GM12878 (cell line): ENCODE results near the gene GLT8D1. TPM values are rescaled to one million over a fixed set of nuclear protein-coding genes. Genes with fewer than 3 reads are reported as not detected.

Source experiments
- ATF7 ChIP-seq: fragments of 450-650 bp; IDR thresholded peaks from 2 replicates; pipeline ENCODE4 v1.6.1; 2016; ENCODE audit warnings: low read depth, mild to moderate bottlenecking
- BMI1 ChIP-seq: fragments of 450-650 bp; IDR thresholded peaks from 2 replicates; pipeline ENCODE4 v1.6.1; 2016; ENCODE audit warnings: mild to moderate bottlenecking, moderate library complexity, borderline replicate concordance
- HDAC6 ChIP-seq: fragments of 200-600 bp; sonication (generic); IDR thresholded peaks from one replicate; pipeline ENCODE4 v1.8.0; 2017; ENCODE audit warnings: antibody characterized with exemption; ENCODE audit not compliant: unreplicated experiment
- IKZF2 ChIP-seq, 2 experiments: fragments of 450-650 bp; IDR thresholded peaks; 2 replicates each; pipeline ENCODE4 v1.6.1; 2017; ENCODE audit warnings: mild to moderate bottlenecking in 2 of 2, moderate library complexity in 2 of 2
- IRF4 ChIP-seq: IDR thresholded peaks from 2 replicates; pipeline ENCODE4 v1.6.1; 2011; ENCODE audit warnings: low read depth, low read length
- KLF5 ChIP-seq: fragments of 450-650 bp; IDR thresholded peaks from 2 replicates; pipeline ENCODE4 v1.6.1; 2014; ENCODE audit warnings: mild to moderate bottlenecking; ENCODE audit not compliant: partially characterized antibody
- LARP7 ChIP-seq: fragments of 450-650 bp; IDR thresholded peaks from 2 replicates; pipeline ENCODE4 v1.6.1; 2017; ENCODE audit warnings: mild to moderate bottlenecking
- NR2F1 ChIP-seq: fragments of 450-650 bp; conservative IDR thresholded peaks from 2 replicates; pipeline ENCODE4 v1.6.1; 2017; ENCODE audit warnings: mild to moderate bottlenecking
- POLR2AphosphoS2 ChIP-seq: IDR thresholded peaks from 2 replicates; pipeline ENCODE4 v1.6.1; 2011; ENCODE audit warnings: low read depth, mild to moderate bottlenecking, low read length, improper control_type of control experiment, moderate library complexity
- RELA ChIP-seq: fragments of 450-650 bp; IDR thresholded peaks from 2 replicates; pipeline ENCODE4 v1.8.0; 2014; ENCODE audit warnings: borderline replicate concordance; ENCODE audit not compliant: partially characterized antibody
- SIN3A ChIP-seq: IDR thresholded peaks from 2 replicates; pipeline ENCODE4 v1.6.1; 2012; ENCODE audit warnings: low read depth, low read length, improper control_type of control experiment
- TCF3 ChIP-seq: IDR thresholded peaks from 2 replicates; pipeline ENCODE4 v1.6.1; 2012; ENCODE audit warnings: low read depth, mild to moderate bottlenecking, low read length, borderline replicate concordance; ENCODE audit not compliant: insufficient read depth
- ZSCAN29 ChIP-seq: fragments of 450-650 bp; IDR thresholded peaks from 2 replicates; pipeline ENCODE4 v1.6.1; 2017; ENCODE audit warnings: mild to moderate bottlenecking, moderate library complexity
- ZZZ3 ChIP-seq: IDR thresholded peaks from 2 replicates; pipeline ENCODE4 v1.6.1; 2011; ENCODE audit warnings: low read depth; ENCODE audit not compliant: control insufficient read depth, insufficient read length
- polyA plus RNA-seq, 11 experiments: library from polyadenylated mRNA; depleted of rRNA in 4 of 11; unstranded in 6 of 11; stranded (reverse) in 5 of 11; fragments of >200 nt; fragmentation: Nextera tagmentation in 4 of 11; fragmentation: Illumina TruSeq in 1 of 11; extraction: Ambion mirVana in 4 of 11; extraction: Trizol in 1 of 11; gene quantifications; 1 replicate in 1 of 11; 2 replicates in 10 of 11; pipeline versions ENCODE4 v1.2.1 to v1.2.3, GENCODE V29; 2011 to 2016; ENCODE audit warnings: inconsistent platforms in 2 of 11, missing spikeins in 2 of 11, low read depth in 1 of 11
- total RNA-seq, 4 experiments: library from RNA; depleted of rRNA in 3 of 4; stranded (reverse); fragments of >200 nt in 3 of 4; fragmentation: Illumina TruSeq in 1 of 4; extraction: Trizol in 1 of 4; gene quantifications; 2 replicates each; pipeline versions ENCODE4 v1.2.1 to v1.2.3, GENCODE V29; 2013 to 2021
- TF ChIP-seq, protein P1 (sequence below): fragments of 150-350 bp; IDR thresholded peaks from 2 replicates; pipeline ENCODE4 v1.6.1; 2014; ENCODE audit warnings: mild to moderate bottlenecking, low read depth, low read length
- TF ChIP-seq, protein P2 (sequence below): fragments of 450-650 bp; formaldehyde crosslinking; IDR thresholded peaks from 2 replicates; pipeline ENCODE4 v1.5.0; 2022; ENCODE audit warnings: mild to moderate bottlenecking, missing genetic modification characterization
- TF ChIP-seq, protein P3 (sequence below): IDR thresholded peaks from 2 replicates; pipeline ENCODE4 v1.6.1; 2011; ENCODE audit warnings: borderline replicate concordance, low read depth, mild to moderate bottlenecking, moderate library complexity, low read length; ENCODE audit not compliant: insufficient read depth, poor library complexity, severe bottlenecking
- TF ChIP-seq, protein P4 (sequence below): IDR thresholded peaks from 2 replicates; pipeline ENCODE4 v1.6.1; 2011; ENCODE audit warnings: low read depth, mild to moderate bottlenecking, low read length, moderate library complexity, borderline replicate concordance; ENCODE audit errors: extremely low read depth
- TF ChIP-seq, protein P5 (sequence below): fragments of 450-650 bp; IDR thresholded peaks from 2 replicates; pipeline ENCODE4 v1.6.1; 2018; ENCODE audit warnings: mild to moderate bottlenecking, low read depth, moderate library complexity; ENCODE audit not compliant: partially characterized antibody

GLT8D1 gene
- total and polyA plus RNA-seq, 10 of the 15 experiments (the other 5 are each of a cell fraction or from before 2014, with no cell fraction given): 25.3 to 73.4 (median 48.4) TPM

DNA sequence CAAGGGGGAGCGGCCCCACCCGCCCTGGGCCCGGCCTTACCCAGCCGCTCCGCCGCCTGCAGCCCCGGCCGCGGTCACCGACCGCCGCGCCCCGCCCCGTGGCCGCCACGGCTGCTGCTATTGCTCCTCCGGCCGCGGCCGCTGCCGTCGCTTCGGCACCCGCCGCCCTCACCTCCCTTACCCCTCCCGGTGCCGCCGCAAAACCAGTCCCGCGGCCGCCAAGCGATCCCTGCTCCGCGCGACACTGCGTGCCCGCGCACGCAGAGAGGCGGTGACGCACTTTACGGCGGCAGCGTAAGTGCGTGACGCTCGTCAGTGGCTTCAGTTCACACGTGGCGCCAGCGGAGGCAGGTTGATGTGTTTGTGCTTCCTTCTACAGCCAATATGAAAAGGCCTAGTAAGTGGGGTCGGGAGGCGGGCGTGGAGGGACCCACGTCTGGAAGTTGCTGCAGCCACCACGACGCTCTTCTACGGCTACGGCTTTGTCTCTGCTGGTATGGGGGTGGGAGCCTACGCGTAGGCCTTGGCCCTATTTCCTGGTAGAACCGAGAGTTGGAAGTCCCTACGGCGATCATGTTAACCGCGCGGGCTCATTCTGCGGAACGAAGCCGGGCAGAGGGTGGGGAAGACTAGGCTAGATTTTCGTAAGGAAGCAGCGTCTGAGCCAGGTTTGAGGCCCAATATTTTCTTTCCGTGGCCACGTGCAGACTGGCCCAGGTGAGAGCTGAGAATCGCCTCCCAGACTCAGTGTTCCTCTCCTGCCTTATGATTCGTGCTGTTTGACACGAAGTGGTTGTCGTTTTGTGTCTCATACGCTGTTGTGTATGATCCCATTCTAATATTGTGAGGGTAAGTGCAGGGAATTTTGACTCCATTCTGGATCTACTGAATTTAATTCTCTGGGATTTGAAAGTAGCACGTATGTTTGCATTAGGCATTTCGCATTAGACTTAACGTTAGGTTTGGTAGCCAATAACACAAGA lies 19.6 kb downstream of the GLT8D1 start, which contains the start of the genes GNL3 and PBRM1 (continued):
- TF ChIP-seq, protein P1, sequence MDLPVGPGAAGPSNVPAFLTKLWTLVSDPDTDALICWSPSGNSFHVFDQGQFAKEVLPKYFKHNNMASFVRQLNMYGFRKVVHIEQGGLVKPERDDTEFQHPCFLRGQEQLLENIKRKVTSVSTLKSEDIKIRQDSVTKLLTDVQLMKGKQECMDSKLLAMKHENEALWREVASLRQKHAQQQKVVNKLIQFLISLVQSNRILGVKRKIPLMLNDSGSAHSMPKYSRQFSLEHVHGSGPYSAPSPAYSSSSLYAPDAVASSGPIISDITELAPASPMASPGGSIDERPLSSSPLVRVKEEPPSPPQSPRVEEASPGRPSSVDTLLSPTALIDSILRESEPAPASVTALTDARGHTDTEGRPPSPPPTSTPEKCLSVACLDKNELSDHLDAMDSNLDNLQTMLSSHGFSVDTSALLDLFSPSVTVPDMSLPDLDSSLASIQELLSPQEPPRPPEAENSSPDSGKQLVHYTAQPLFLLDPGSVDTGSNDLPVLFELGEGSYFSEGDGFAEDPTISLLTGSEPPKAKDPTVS: no peak
- TF ChIP-seq BMI1 (no peak), LARP7 (peak; percentile 79; the same call in 1 of the 2 replicates), SIN3A (peak; percentile 97), IRF4 (no peak), IKZF2 (IDR thresholded peaks at IDR 0.05) (no peak; a peak in 1 of 4 replicates), KLF5 (peak; percentile 60), ZZZ3 (no peak), NR2F1 (peak; percentile 62; the same call in 1 of the 2 replicates), RELA (peak; percentile 80), HDAC6 (no peak), ZSCAN29 (peak; percentile 60; the same call in 1 of the 2 replicates), POLR2AphosphoS2 (peak; percentile 96), ATF7 (peak; percentile 37; the same call in 1 of the 2 replicates), TCF3 (peak; percentile 28; the same call in 1 of the 2 replicates)
- TF ChIP-seq, protein P2, sequence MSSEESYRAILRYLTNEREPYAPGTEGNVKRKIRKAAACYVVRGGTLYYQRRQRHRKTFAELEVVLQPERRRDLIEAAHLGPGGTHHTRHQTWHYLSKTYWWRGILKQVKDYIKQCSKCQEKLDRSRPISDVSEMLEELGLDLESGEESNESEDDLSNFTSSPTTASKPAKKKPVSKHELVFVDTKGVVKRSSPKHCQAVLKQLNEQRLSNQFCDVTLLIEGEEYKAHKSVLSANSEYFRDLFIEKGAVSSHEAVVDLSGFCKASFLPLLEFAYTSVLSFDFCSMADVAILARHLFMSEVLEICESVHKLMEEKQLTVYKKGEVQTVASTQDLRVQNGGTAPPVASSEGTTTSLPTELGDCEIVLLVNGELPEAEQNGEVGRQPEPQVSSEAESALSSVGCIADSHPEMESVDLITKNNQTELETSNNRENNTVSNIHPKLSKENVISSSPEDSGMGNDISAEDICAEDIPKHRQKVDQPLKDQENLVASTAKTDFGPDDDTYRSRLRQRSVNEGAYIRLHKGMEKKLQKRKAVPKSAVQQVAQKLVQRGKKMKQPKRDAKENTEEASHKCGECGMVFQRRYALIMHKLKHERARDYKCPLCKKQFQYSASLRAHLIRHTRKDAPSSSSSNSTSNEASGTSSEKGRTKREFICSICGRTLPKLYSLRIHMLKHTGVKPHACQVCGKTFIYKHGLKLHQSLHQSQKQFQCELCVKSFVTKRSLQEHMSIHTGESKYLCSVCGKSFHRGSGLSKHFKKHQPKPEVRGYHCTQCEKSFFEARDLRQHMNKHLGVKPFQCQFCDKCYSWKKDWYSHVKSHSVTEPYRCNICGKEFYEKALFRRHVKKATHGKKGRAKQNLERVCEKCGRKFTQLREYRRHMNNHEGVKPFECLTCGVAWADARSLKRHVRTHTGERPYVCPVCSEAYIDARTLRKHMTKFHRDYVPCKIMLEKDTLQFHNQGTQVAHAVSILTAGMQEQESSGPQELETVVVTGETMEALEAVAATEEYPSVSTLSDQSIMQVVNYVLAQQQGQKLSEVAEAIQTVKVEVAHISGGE (CRISPR knock-in tag): peak; percentile 41; the same call in 1 of the 2 replicates
- TF ChIP-seq, protein P3, sequence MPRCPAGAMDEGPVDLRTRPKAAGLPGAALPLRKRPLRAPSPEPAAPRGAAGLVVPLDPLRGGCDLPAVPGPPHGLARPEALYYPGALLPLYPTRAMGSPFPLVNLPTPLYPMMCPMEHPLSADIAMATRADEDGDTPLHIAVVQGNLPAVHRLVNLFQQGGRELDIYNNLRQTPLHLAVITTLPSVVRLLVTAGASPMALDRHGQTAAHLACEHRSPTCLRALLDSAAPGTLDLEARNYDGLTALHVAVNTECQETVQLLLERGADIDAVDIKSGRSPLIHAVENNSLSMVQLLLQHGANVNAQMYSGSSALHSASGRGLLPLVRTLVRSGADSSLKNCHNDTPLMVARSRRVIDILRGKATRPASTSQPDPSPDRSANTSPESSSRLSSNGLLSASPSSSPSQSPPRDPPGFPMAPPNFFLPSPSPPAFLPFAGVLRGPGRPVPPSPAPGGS: no peak
- TF ChIP-seq, protein P4, sequence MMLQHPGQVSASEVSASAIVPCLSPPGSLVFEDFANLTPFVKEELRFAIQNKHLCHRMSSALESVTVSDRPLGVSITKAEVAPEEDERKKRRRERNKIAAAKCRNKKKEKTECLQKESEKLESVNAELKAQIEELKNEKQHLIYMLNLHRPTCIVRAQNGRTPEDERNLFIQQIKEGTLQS: peak; percentile 67; the same call in 1 of the 2 replicates
- TF ChIP-seq, protein P5, sequence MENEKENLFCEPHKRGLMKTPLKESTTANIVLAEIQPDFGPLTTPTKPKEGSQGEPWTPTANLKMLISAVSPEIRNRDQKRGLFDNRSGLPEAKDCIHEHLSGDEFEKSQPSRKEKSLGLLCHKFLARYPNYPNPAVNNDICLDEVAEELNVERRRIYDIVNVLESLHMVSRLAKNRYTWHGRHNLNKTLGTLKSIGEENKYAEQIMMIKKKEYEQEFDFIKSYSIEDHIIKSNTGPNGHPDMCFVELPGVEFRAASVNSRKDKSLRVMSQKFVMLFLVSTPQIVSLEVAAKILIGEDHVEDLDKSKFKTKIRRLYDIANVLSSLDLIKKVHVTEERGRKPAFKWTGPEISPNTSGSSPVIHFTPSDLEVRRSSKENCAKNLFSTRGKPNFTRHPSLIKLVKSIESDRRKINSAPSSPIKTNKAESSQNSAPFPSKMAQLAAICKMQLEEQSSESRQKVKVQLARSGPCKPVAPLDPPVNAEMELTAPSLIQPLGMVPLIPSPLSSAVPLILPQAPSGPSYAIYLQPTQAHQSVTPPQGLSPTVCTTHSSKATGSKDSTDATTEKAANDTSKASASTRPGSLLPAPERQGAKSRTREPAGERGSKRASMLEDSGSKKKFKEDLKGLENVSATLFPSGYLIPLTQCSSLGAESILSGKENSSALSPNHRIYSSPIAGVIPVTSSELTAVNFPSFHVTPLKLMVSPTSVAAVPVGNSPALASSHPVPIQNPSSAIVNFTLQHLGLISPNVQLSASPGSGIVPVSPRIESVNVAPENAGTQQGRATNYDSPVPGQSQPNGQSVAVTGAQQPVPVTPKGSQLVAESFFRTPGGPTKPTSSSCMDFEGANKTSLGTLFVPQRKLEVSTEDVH: peak; percentile 41
